Liver (tissue), 9 donors: Measurements from ENCODE around the gene RIT1. TPM values are rescaled to one million over a fixed set of nuclear protein-coding genes. Genes with fewer than 3 reads are reported as not detected.

ENCODE experiments used
- DNase-seq: peaks from one replicate; pipeline ENCODE4 v3.0.0-alpha.2; 2017; ENCODE audit warnings: low spot score
- H3K27ac ChIP-seq, 2 donors: one replicate each; pipeline ENCODE4 v1.7.0; 2013; ENCODE audit warnings: inconsistent platforms in 2 of 2, low read length in 2 of 2, control low read depth in 1 of 2, low read depth in 1 of 2, mild to moderate bottlenecking in 1 of 2
- H3K27me3 ChIP-seq, 4 donors: one replicate each; pipeline versions ENCODE4 v1.6.1 to v1.7.0; 2013; ENCODE audit warnings: low read length in 3 of 4, inconsistent platforms in 1 of 4, mild to moderate bottlenecking in 1 of 4, moderate library complexity in 1 of 4; ENCODE audit not compliant: control insufficient read depth in 4 of 4, insufficient read depth in 4 of 4
- H3K36me3 ChIP-seq, 4 donors: one replicate each; pipeline versions ENCODE4 v1.6.1 to v1.7.0; 2013; ENCODE audit warnings: low read length in 3 of 4, mild to moderate bottlenecking in 3 of 4, low read depth in 1 of 4, moderate library complexity in 1 of 4; ENCODE audit not compliant: control insufficient read depth in 4 of 4, insufficient read depth in 3 of 4
- H3K4me1 ChIP-seq, 4 donors: one replicate each; pipeline versions ENCODE4 v1.6.1 to v1.7.0; 2013; ENCODE audit warnings: low read length in 3 of 4, mild to moderate bottlenecking in 3 of 4, moderate library complexity in 1 of 4; ENCODE audit not compliant: control insufficient read depth in 4 of 4, insufficient read depth in 4 of 4
- H3K4me3 ChIP-seq, 3 donors: one replicate each; pipeline versions ENCODE4 v1.6.1 to v1.7.0; 2013; ENCODE audit warnings: low read length in 3 of 3, control low read depth in 1 of 3, low read depth in 1 of 3, mild to moderate bottlenecking in 1 of 3
- H3K9ac ChIP-seq, 2 donors: one replicate each; pipeline ENCODE4 v1.7.0; 2013; ENCODE audit warnings: low read length in 2 of 2, mild to moderate bottlenecking in 2 of 2, moderate library complexity in 2 of 2, control low read depth in 1 of 2, low read depth in 1 of 2
- H3K9me3 ChIP-seq, 4 donors: one replicate each; pipeline versions ENCODE4 v1.6.1 to v1.7.0; 2013; ENCODE audit warnings: low read length in 3 of 4; ENCODE audit not compliant: control insufficient read depth in 4 of 4
- ATF3 ChIP-seq: IDR thresholded peaks from 2 replicates; pipeline ENCODE4 v1.6.1; 2016; ENCODE audit warnings: antibody characterized with exemption
- CTCF ChIP-seq: fragments of 150-350 bp; IDR thresholded peaks from 2 replicates; pipeline ENCODE4 v1.5.1; 2017; ENCODE audit warnings: improper control_type of control experiment, low read depth, low read length; ENCODE audit not compliant: missing input control
- EGR1 ChIP-seq, 2 donors: IDR thresholded peaks; 2 replicates each; pipeline ENCODE4 v1.6.1; 2016 to 2018; ENCODE audit warnings: antibody characterized with exemption in 2 of 2, low read depth in 2 of 2
- FOXA1 ChIP-seq: IDR thresholded peaks from 2 replicates; pipeline ENCODE4 v1.6.1; 2016; ENCODE audit warnings: antibody characterized with exemption
- FOXA2 ChIP-seq: IDR thresholded peaks from 2 replicates; pipeline ENCODE4 v1.6.1; 2016; ENCODE audit warnings: antibody characterized with exemption
- GABPA ChIP-seq, 2 donors: IDR thresholded peaks in 1 of 2; conservative IDR thresholded peaks in 1 of 2; 2 replicates each; pipeline ENCODE4 v1.6.1; 2016; ENCODE audit warnings: antibody characterized with exemption in 2 of 2, mild to moderate bottlenecking in 1 of 2, moderate library complexity in 1 of 2
- HNF4A ChIP-seq, 2 donors: conservative IDR thresholded peaks; 2 replicates each; pipeline ENCODE4 v1.6.1; 2016; ENCODE audit warnings: antibody characterized with exemption in 2 of 2, mild to moderate bottlenecking in 2 of 2
- HNF4G ChIP-seq: IDR thresholded peaks from 2 replicates; pipeline ENCODE4 v1.6.1; 2016; ENCODE audit warnings: antibody characterized with exemption
- JUND ChIP-seq, 2 donors: IDR thresholded peaks; 2 replicates each; pipeline ENCODE4 v1.6.1; 2016; ENCODE audit warnings: antibody characterized with exemption in 2 of 2
- MAX ChIP-seq: IDR thresholded peaks from 2 replicates; pipeline ENCODE4 v1.6.1; 2016; ENCODE audit warnings: antibody characterized with exemption
- NR2F2 ChIP-seq: IDR thresholded peaks from 2 replicates; pipeline ENCODE4 v1.6.1; 2016; ENCODE audit warnings: antibody characterized with exemption
- RAD21 ChIP-seq, 2 donors: IDR thresholded peaks; 2 replicates each; pipeline ENCODE4 v1.6.1; 2016; ENCODE audit warnings: antibody characterized with exemption in 2 of 2, mild to moderate bottlenecking in 2 of 2
- REST ChIP-seq: IDR thresholded peaks from 2 replicates; pipeline ENCODE4 v1.6.1; 2016; ENCODE audit warnings: antibody characterized with exemption, mild to moderate bottlenecking
- RXRA ChIP-seq, 2 donors: IDR thresholded peaks; 2 replicates each; pipeline ENCODE4 v1.6.1; 2017 to 2018; ENCODE audit warnings: antibody characterized with exemption in 2 of 2, mild to moderate bottlenecking in 1 of 2
- SP1 ChIP-seq: IDR thresholded peaks from 2 replicates; pipeline ENCODE4 v1.6.1; 2018; ENCODE audit warnings: antibody characterized with exemption, mild to moderate bottlenecking
- TAF1 ChIP-seq: conservative IDR thresholded peaks from 2 replicates; pipeline ENCODE4 v1.6.1; 2016; ENCODE audit warnings: antibody characterized with exemption, mild to moderate bottlenecking
- YY1 ChIP-seq: IDR thresholded peaks from 2 replicates; pipeline ENCODE4 v1.6.1; 2016; ENCODE audit warnings: antibody characterized with exemption, mild to moderate bottlenecking
- ZBTB33 ChIP-seq: IDR thresholded peaks from 2 replicates; pipeline ENCODE4 v1.6.1; 2016; ENCODE audit warnings: antibody characterized with exemption
- WGBS: extraction: QIAGEN DNeasy Blood & Tissue Kit; methylation state at CpG from one replicate; pipeline ENCODE4 v1.1.7; 2013; 5-methylcytosine and 5-hydroxymethylcytosine counted together
- polyA plus RNA-seq, 2 donors: library from polyadenylated mRNA; stranded (reverse) in 1 of 2; unstranded in 1 of 2; fragments of 200-250 nt in 1 of 2; fragments of >200 nt in 1 of 2; fragmentation: Nextera tagmentation in 1 of 2; extraction: Ambion mirVana in 1 of 2; gene quantifications; one replicate each; pipeline versions ENCODE4 v1.2.1 to v1.2.3, GENCODE V29; 2013 to 2015
- total RNA-seq, 2 donors: library from RNA; depleted of rRNA; stranded (reverse); fragments of >200 nt; gene quantifications; one replicate each; pipeline ENCODE4 v1.2.3, GENCODE V29; 2014
- donor health status: healthy.
- donor health status: healthy.
- donor health status: healthy.
- donor health status: healthy.
- donor health status: healthy.

RIT1 gene
- total RNA-seq: 10 to 100 TPM; 11.3 to 14.3 TPM
- polyA plus RNA-seq: 1 to 10 TPM; 3.1 to 4.9 TPM

- DNase-seq: peak; percentile 89
- peak within 1 kb of the TSS; percentile 30 to 72 for H3K9ac ChIP-seq
- H3K27ac ChIP-seq: peak within 1 kb of the TSS; percentile 76 to 78
- no peaks in the 10 kb centered on the region for H3K9me3 ChIP-seq
- no peaks in the 10 kb centered on the region for H3K27me3 ChIP-seq
- H3K4me3 ChIP-seq: peak within 1 kb of the TSS; percentile 84 to 97 (median 88)
- peaks cover 0 to 11% (median 10%) of the 10 kb centered on the region in 4 donors for H3K4me1 ChIP-seq
- H3K36me3 ChIP-seq: peaks cover 10 to 48% (median 37%) of the 10 kb centered on the region in 4 donors
- TF ChIP-seq TAF1 (no peak), ATF3 (no peak), CTCF (peak; percentile 37), GABPA (IDR thresholded peaks at IDR 0.05 in 1 of 2, conservative IDR thresholded peaks at IDR 0.05 in 1 of 2) (peak in 1 of 2 donors; percentile 54), FOXA1 (no peak), EGR1 (IDR thresholded peaks at IDR 0.05; ENCODE audit: low read depth in 2 of 2) (no peak), JUND (IDR thresholded peaks at IDR 0.05) (peak in 1 of 2 donors; percentile 15), NR2F2 (peak; percentile 82), HNF4G (no peak), YY1 (peak; percentile 94), RXRA (IDR thresholded peaks at IDR 0.05) (peak; percentile 6 to 20), SP1 (peak; percentile 46), FOXA2 (no peak), REST (no peak), MAX (no peak), ZBTB33 (no peak), RAD21 (IDR thresholded peaks at IDR 0.05) (peak in 1 of 2 donors; percentile 26), HNF4A (conservative IDR thresholded peaks at IDR 0.05) (peak in 1 of 2 donors; percentile 27)
- WGBS: 7% methylated on average over 34 of the region's 34 CpGs
Measured at GRCh38 chr1:155911156-155912055, at the start of gene RIT1. TSS of gene RIT1 (minus strand) at chr1:155911349. CDS start at chr1:155910761, 588 bp downstream.
